SH-SY5Y (cell line): ENCODE results near the gene TBX2.

Experiments
- GATA2 ChIP-seq: IDR thresholded peaks from 2 replicates; pipeline ENCODE4 v1.6.1; 2011; ENCODE audit warnings: mild to moderate bottlenecking, low read depth, low read length
- GATA3 ChIP-seq: IDR thresholded peaks from 2 replicates; pipeline ENCODE4 v1.6.1; 2011; ENCODE audit warnings: low read depth, mild to moderate bottlenecking, low read length, moderate library complexity

GRCh38 chr17:61415374-61416210 is 15.9 kb downstream of the TBX2 start:
- TF ChIP-seq GATA3: no peak
- TF ChIP-seq GATA2: no peak
